Measurements from ENCODE around the gene ILKAP. TPM values are rescaled to one million over a fixed set of nuclear protein-coding genes. Genes with fewer than 3 reads are reported as not detected.

Gene ILKAP
- total and polyA plus RNA-seq, 2 of the 4 experiments (the other 2 are of a cell fraction): 13.3 to 44.2 TPM

DNA sequence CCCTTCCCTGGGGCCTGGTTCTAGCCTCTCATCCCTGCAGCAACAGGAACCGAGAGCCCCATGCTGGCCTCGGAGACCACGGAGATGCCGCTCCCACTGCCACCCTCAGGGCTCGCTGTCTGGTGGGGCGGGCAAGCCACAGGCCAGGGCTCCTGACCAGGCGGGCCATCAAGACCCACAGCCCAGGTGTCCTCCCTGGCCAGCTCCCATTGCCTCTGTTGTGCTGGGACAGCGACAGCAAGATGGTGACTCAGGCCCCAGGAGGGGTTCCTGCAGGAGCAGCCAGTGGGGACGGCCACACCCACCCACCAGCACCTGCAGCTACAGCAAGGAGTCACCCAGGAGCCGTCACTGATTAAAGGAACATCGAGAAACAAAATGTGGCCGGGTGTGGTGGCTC lies 57.6 kb downstream of the ILKAP start:
- no peak for ATAC-seq (ENCODE audit: low read depth)

More for the DNA sequence above, 57.6 kb downstream of the ILKAP start:
- dilution Hi-C loops (cut with HindIII; ENCODE audit: low sequenced_read_pairs, unreplicated experiment) (no loop called here), intact Hi-C loops (cut with micrococcal nuclease) (no loop called here), in situ Hi-C loops (cut with MboI; ENCODE audit: low sequenced_read_pairs) (no loop called here)
- peaks cover 17% of the 10 kb centered on the region for H3K4me1 ChIP-seq (ENCODE audit: control insufficient read depth, insufficient read depth, low read length)
- H3K18ac ChIP-seq (ENCODE audit: low read depth, low read length): no peak overlapping the region
- H3K56ac ChIP-seq (ENCODE audit: extremely low read depth, insufficient read depth, low read length): no peak overlapping the region
- H2AK5ac ChIP-seq (ENCODE audit: low read depth, low read length): no peak overlapping the region
- no peaks in the 10 kb centered on the region for H3K9me3 ChIP-seq (ENCODE audit: control insufficient read depth, insufficient read depth, low read length)
- H3K27ac ChIP-seq (ENCODE audit: insufficient read depth, low read length): no peak overlapping the region
- ChIA-PET CTCF (no interaction called here), POLR2A (ENCODE audit: unreplicated experiment) (no interaction called here)
- no peak overlapping the region for H3K9ac ChIP-seq (ENCODE audit: low read depth, low read length)
- H3K4me3 ChIP-seq (ENCODE audit: insufficient read depth, low read depth, low read length): no peak overlapping the region
- no peak for TF ChIP-seq MXI1 (IDR thresholded peaks at IDR 0.05; ENCODE audit: borderline replicate concordance, low read depth, low read length)
- no peak for TF ChIP-seq SMC3 (IDR thresholded peaks at IDR 0.05; ENCODE audit: low read depth, low read length)
- no peak for TF ChIP-seq CTCF (conservative IDR thresholded peaks at IDR 0.05; ENCODE audit: low read depth, low read length)
- TF ChIP-seq BHLHE40 (IDR thresholded peaks at IDR 0.05; ENCODE audit: low read depth, low read length): no peak
- no peak for TF ChIP-seq USF2 (IDR thresholded peaks at IDR 0.05; ENCODE audit: low read depth, low read length)
- TF ChIP-seq POLR2A (IDR thresholded peaks at IDR 0.05; ENCODE audit: low read depth, low read length): no peak
- TF ChIP-seq CEBPB (IDR thresholded peaks at IDR 0.05; ENCODE audit: low read depth, low read length): no peak
- no peak overlapping the region for H2AFZ ChIP-seq (replicated peaks; ENCODE audit: low read length, poor library complexity)
- peak overlapping the region; percentile 35 for H2AK9ac ChIP-seq (replicated peaks; ENCODE audit: low read depth, low read length, poor library complexity)
- H2BK120ac ChIP-seq (ENCODE audit: low read depth, low read length): 0 out of 2 replicates have a peak overlapping the region, but pooled peaks have one; percentile 8
- no peak overlapping the region for H3K14ac ChIP-seq (replicated peaks; ENCODE audit: low read depth, low read length)
- no peaks in the 10 kb centered on the region for H3K27me3 ChIP-seq (ENCODE audit: control insufficient read depth, insufficient read depth, low read length)
- H2BK5ac ChIP-seq (ENCODE audit: low read depth, low read length, poor library complexity, severe bottlenecking): no peak overlapping the region
- H4K8ac ChIP-seq (ENCODE audit: low read depth in 2 of 2, low read length in 2 of 2): no peak overlapping the region
- H3K79me1 ChIP-seq (ENCODE audit: low read depth in 1 of 2, low read length in 2 of 2): no peaks in the 10 kb centered on the region
- H3K4ac ChIP-seq (ENCODE audit: low read depth, low read length): no peak overlapping the region
- H4K5ac ChIP-seq (ENCODE audit: low read depth, low read length): no peak overlapping the region
- no peak overlapping the region for H3K23ac ChIP-seq (ENCODE audit: low read depth, low read length)
- DNase-seq: no peak
- BruUV-seq (replicated peaks): no TSS peak
- H4K91ac ChIP-seq (ENCODE audit: insufficient read depth, low read depth, low read length): peak overlapping the region; percentile 46
- 100% methylated on average over 1 of the region's 12 CpGs; no CpG with 5 or more reads in 1 of the 2 experiments for WGBS, 2 experiments (ENCODE audit: extremely low coverage in 2 of 2, insufficient read length in 1 of 2)
- H3K4me2 ChIP-seq (ENCODE audit: low read depth, low read length): no peak overlapping the region
- H3K9me1 ChIP-seq (ENCODE audit: insufficient read depth, low read length): 0 out of 2 replicates have a peak, but pooled peaks cover 10% of the 10 kb centered on the region
- H2BK15ac ChIP-seq (ENCODE audit: low read depth, low read length): no peak overlapping the region
- no peaks in the 10 kb centered on the region for H3K36me3 ChIP-seq (ENCODE audit: control insufficient read depth, insufficient read depth, low read length)
- peak overlapping the region; percentile 25; the same call in 1 of the 2 replicates for H2BK20ac ChIP-seq (ENCODE audit: low read depth, low read length)
- H4K20me1 ChIP-seq (ENCODE audit: insufficient read depth, low read length): no peaks in the 10 kb centered on the region
